Measurements from ENCODE around the gene RHOH. TPM values are rescaled to one million over a fixed set of nuclear protein-coding genes. Genes with fewer than 3 reads are reported as not detected.

The RHOH gene
- total RNA-seq, 1 donor from 2014 or later: 3.2 TPM

DNA sequence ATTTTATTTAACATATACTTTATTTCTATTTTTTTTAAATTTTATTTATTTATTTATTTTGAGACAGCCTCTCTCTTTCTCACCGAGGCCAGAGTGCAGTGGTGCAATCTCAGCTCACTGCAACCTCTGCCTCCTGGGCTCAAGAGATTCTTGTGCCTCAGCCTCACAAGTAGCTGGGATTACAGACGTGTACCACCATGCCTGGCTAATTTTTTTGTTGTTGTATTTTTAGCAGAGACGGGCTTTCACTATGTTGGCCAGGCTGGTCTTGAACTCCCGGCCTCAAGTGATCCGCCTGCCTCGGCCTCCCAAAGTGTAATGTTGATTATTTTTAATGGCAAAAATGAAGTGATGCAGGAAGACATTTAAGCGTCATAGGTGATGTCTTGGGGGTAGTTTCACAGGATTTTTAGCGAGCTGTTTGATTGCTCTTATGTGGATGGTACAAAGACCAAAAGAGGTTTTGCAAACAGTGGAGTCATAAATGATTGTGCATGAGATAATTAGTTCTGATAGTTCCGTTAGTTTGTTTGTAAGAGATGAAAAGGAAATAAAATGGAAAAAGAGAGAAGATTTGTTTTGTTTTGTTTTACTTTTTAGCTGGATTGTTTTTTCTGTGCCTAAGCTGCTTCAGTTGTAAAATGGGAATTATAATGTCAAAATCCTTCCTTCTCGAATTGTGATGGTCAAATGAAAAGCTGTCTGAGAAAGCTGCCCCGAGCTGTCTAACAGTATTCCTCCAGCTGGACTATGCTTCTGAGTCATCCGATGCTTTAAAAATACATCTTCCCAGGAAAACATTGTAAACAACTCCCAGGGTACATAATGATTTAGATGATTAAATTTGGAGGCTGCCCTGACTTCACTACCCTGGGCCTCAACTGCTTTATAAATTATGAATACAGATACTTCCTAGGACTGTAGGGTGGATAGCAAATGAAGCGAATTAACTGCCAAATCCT is 14.7 kb downstream of the RHOH start:
- Mint-ChIP-seq H3K27ac (ENCODE audit: unreplicated experiment) (no peak overlapping the region), H3K4me3 (no peak overlapping the region), H3K27me3 (ENCODE audit: low read depth) (no peaks in the 10 kb centered on the region), H3K9me3 (no peaks in the 10 kb centered on the region), H3K36me3 (ENCODE audit: low read depth) (no peaks in the 10 kb centered on the region), H3K4me1 (no peaks in the 10 kb centered on the region)
- no peak for DNase-seq (ENCODE audit: low read depth, low spot score)
- TF ChIP-seq CTCF (conservative IDR thresholded peaks at IDR 0.05): no peak

DNA sequence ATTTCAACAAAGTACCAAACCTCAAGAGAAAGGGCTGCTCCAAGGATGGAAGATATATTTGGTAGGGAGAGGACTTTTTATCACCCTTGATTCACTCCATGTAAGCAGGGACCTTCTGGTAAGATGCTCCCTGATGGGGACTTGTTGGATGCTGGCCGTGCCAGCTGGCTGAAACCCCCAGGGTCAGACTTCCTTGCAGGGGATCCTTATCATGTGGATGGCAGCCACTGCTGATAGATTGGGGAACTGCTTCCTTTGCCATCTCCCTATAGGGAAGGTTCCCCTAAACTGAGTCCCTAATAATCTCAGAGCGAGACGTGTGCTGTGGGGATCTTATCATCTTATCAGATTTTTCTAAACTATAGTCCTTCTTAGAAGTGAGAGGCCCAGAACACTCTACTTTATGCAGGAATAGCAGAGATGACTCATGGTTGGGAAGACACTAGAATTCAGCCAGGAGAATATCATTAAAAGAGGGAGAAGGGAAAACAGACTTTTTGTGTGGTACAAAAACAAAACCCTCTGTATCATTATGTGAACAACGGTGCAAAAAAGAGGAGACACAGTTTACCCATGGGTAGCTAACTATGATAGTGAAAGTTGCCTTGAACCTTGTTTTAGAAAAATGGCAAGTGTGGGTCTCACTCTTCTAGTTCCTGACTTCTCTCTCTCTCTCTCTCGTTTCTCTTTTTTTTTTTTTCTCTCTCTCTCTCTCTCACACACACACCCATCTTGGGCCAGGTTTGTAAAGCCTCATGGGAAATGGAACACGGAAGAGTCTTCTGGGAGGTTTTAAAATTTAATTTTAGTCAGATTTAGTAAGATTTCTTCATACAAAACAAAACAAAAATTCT is 16.1 kb downstream of the RHOH start:
- no peaks in the 10 kb centered on the region for H3K27me3 Mint-ChIP-seq (ENCODE audit: low read depth)
- no peak overlapping the region for H3K27ac Mint-ChIP-seq (ENCODE audit: unreplicated experiment)

GRCh38 chr4:40214038-40214437 is 17.2 kb downstream of the RHOH start:
- DNase-seq (ENCODE audit: low read depth, low spot score): no peak
- Mint-ChIP-seq H3K4me1 (no peaks in the 10 kb centered on the region), H3K27ac (ENCODE audit: unreplicated experiment) (no peak overlapping the region), H3K27me3 (ENCODE audit: low read depth) (no peaks in the 10 kb centered on the region), H3K9me3 (no peaks in the 10 kb centered on the region), H3K36me3 (ENCODE audit: low read depth) (no peaks in the 10 kb centered on the region), H3K4me3 (no peak overlapping the region)
- no peak for TF ChIP-seq CTCF (conservative IDR thresholded peaks at IDR 0.05)

More for the DNA sequence above, 16.1 kb downstream of the RHOH start:
- Mint-ChIP-seq H3K36me3 (ENCODE audit: low read depth) (no peaks in the 10 kb centered on the region), H3K4me1 (no peaks in the 10 kb centered on the region), H3K4me3 (no peak overlapping the region), H3K9me3 (no peaks in the 10 kb centered on the region)
- DNase-seq (ENCODE audit: low read depth, low spot score): no peak
- TF ChIP-seq CTCF (conservative IDR thresholded peaks at IDR 0.05): no peak

DNA sequence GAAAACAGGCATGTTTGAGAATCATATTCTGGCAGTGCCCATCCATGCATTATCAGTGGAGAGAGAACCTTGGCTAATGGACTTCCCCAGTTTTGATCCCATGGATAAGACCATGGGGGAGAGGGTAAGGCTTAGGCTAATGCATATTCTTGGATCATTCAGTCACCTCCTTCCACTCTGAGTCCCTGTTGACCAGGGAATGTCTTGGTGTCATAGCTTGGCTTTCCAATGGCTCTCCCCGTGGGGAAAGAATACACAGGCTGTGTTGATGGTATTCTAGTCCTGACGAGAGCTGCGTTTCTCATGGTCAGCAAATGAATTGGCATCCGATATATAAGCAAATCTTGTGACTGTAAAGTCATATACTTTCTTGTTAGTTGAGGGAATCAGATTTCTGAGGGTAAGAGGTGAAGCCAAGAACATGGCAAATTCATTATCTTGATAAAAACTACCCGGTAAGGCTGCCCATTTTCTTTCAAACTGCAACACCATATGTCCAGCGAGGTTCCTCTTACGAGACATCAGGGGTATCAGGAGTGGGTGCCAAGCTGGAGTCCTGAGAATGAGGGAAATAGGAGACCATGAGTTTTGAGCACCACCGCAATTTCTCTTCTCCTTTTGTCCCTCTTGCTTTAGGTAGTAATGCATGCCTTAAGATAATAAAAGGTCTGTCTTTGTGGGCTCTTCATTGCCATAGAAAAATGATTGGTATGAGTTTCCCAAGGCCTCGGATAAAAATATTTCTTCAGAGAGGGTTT is 18.0 kb downstream of the RHOH start:
- Mint-ChIP-seq H3K4me3 (no peak overlapping the region), H3K9me3 (no peaks in the 10 kb centered on the region)

More for the DNA sequence above, 18.0 kb downstream of the RHOH start:
- TF ChIP-seq CTCF (conservative IDR thresholded peaks at IDR 0.05): no peak
- no peaks in the 10 kb centered on the region for H3K36me3 Mint-ChIP-seq (ENCODE audit: low read depth)
- DNase-seq (ENCODE audit: low read depth, low spot score): no peak
- H3K27ac Mint-ChIP-seq (ENCODE audit: unreplicated experiment): no peak overlapping the region
- no peaks in the 10 kb centered on the region for H3K27me3 Mint-ChIP-seq (ENCODE audit: low read depth)
- no peaks in the 10 kb centered on the region for H3K4me1 Mint-ChIP-seq
